Lower leg skin (tissue), 4 donors: ENCODE measurements around the gene SAT2. TPM values are rescaled to one million over a fixed set of nuclear protein-coding genes. Genes with fewer than 3 reads are reported as not detected.

ENCODE experiments used
- DNase-seq, 2 donors: peaks; one replicate each; pipeline ENCODE4 v3.0.0-alpha.2; 2019; ENCODE audit warnings: low spot score in 2 of 2
- H3K4me3 ChIP-seq: fragments of 200-600 bp; sonication (generic); 2 replicates; pipeline ENCODE4 v1.5.1; 2017; ENCODE audit warnings: mild to moderate bottlenecking, low read depth; ENCODE audit not compliant: poor library complexity, severe bottlenecking
- CTCF ChIP-seq, 3 donors: fragments of 450-650 bp; IDR thresholded peaks; one replicate each; pipeline ENCODE4 v1.5.1; 2016; ENCODE audit warnings: antibody characterized with exemption in 3 of 3, mild to moderate bottlenecking in 3 of 3, moderate library complexity in 2 of 3
- POLR2A ChIP-seq, 2 donors: fragments of 450-650 bp; IDR thresholded peaks; one replicate each; pipeline ENCODE4 v1.6.1; 2016 to 2017; ENCODE audit warnings: antibody characterized with exemption in 2 of 2, mild to moderate bottlenecking in 1 of 2, moderate library complexity in 1 of 2
- WGBS, 2 donors: methylation state at CpG; one replicate each; pipeline ENCODE4 v1.1.5; 2018; 5-methylcytosine and 5-hydroxymethylcytosine counted together
- intact Hi-C: fragments of 100-400 bp; cut with DNase I; formaldehyde crosslinking; loops from one replicate; pipeline ENCODE4 v1.15.0; 2023; ENCODE audit warnings: low total_unique reads
- total RNA-seq, 4 donors: library from RNA; depleted of rRNA; stranded (reverse); fragments of >200 nt; gene quantifications; one replicate each; pipeline ENCODE4 v1.1.0, GENCODE V29; 2016

SAT2 gene
- total RNA-seq, 4 donors from 2014 or later, result 32.7 to 50.5 (median 43.0) TPM

GRCh38 chr17:7589204-7589868 is 38.3 kb downstream of the SAT2 start:
- intact Hi-C loops, result no loop called here
- peak; percentile 80 to 97 for DNase-seq
- 7 to 34% methylated on average over 9 to 37 of the region's 56 CpGs for WGBS, 2 donors
- TF ChIP-seq POLR2A (IDR thresholded peaks at IDR 0.05), result no peak
- TF ChIP-seq CTCF (IDR thresholded peaks at IDR 0.05), result peak in 1 of 3 donors; percentile 72
- H3K4me3 ChIP-seq, result peak overlapping the region; percentile 18

- 49 to 54% methylated on average over 14 to 23 of the region's 30 CpGs for WGBS, 2 donors
- TF ChIP-seq POLR2A (IDR thresholded peaks at IDR 0.05) (no peak), CTCF (IDR thresholded peaks at IDR 0.05) (no peak)
- no peak for DNase-seq
- intact Hi-C loops, result no loop called here
- peak overlapping the region; percentile 18 for H3K4me3 ChIP-seq
Observed at GRCh38 chr17:7588553-7589203, 38.9 kb downstream of the SAT2 start.

GRCh38 chr17:7587420-7588151 is 40.0 kb downstream of the SAT2 start:
- no peak for DNase-seq
- TF ChIP-seq CTCF (IDR thresholded peaks at IDR 0.05) (no peak), POLR2A (IDR thresholded peaks at IDR 0.05) (no peak)
- 38 to 39% methylated on average over 11 to 12 of the region's 12 CpGs for whole genome bisulfite sequencing, 2 donors
- intact Hi-C loops, result no loop called here
- no peak overlapping the region for H3K4me3 ChIP-seq

GRCh38 chr17:7586673-7587419 is 40.8 kb downstream of the SAT2 start:
- intact Hi-C loops, result no loop called here
- H3K4me3 ChIP-seq, result no peak overlapping the region
- no peak for TF ChIP-seq CTCF (IDR thresholded peaks at IDR 0.05)
- 50 to 65% methylated on average over 9 of the region's 9 CpGs for WGBS, 2 donors
- DNase-seq, result no peak

GRCh38 chr17:7583253-7584109 is 44.1 kb downstream of the SAT2 start, which contains the start of gene MPDU1:
TSS of gene MPDU1 (plus strand) at chr17:7583852. CDS start at chr17:7583863, 11 bp downstream.
- 11 to 15% methylated on average over 62 to 69 of the region's 69 CpGs for WGBS, 2 donors
- TF ChIP-seq CTCF (IDR thresholded peaks at IDR 0.05) (no peak), POLR2A (IDR thresholded peaks at IDR 0.05) (no peak)
- peak; percentile 96 to 99 for DNase-seq
- intact Hi-C loops, result no loop called here
- peak within 1 kb of the TSS; percentile 31 for H3K4me3 ChIP-seq
